ENCODE measurements around the gene RECK.

RECK gene

DNA sequence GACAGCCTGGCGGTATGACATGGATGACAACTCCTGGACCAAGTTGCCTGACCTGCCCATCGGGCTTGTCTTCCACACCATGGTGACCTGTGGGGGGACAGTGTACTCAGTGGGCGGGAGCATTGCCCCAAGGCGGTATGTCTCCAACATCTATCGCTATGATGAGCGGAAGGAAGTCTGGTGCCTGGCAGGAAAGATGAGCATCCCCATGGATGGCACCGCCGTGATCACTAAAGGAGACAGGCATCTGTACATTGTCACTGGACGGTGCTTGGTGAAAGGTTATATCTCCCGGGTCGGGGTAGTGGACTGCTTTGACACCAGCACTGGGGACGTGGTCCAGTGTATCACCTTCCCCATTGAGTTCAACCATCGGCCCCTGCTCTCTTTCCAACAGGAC lies 133.8 kb downstream of the RECK start:
- no peak for DNase-seq (ENCODE audit: low read depth)
- no peak overlapping the region for H3K4me3 ChIP-seq (ENCODE audit: low read length)
- no peak for TF ChIP-seq CTCF (conservative IDR thresholded peaks at IDR 0.05; ENCODE audit: low read depth, low read length)

DNA sequence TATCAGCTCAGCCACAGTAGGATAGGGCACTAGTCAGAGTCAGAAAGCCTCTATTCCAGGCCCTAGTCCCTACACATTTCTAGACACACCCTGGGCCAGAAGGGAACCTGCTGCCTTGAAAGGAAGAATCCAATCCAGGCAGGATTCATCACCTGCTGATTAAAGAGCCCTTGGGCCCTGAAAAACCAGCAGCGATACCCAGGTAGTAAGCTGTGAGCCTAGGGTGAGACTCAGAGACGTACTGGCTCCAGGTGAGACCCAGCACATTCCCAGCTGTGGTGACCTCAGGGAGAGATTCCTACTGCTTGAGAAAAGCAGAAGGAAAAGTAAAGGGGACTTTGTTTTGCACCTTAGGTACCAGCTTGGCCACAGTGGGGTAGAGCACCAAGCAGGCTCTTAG lies 137.1 kb downstream of the RECK start:
- no peak for TF ChIP-seq CTCF (conservative IDR thresholded peaks at IDR 0.05; ENCODE audit: low read depth, low read length)
- no peak for DNase-seq (ENCODE audit: low read depth)
- H3K4me3 ChIP-seq (ENCODE audit: low read length), result no peak overlapping the region
